SK-N-SH treated with all-trans-retinoic acid at 6 μM for 48 hours (cell line): ENCODE measurements around the gene OLAH.

Experiments
- ATAC-seq: fragments of 200-7000 bp; cut with Tn5 transposase; 3 replicates; pipeline ENCODE4 v1.9.1; 2020; ENCODE audit warnings: mild to moderate bottlenecking, moderate library complexity
- ARNTL ChIP-seq: fragments of 450-650 bp; formaldehyde crosslinking; IDR thresholded peaks from 2 replicates; pipeline ENCODE4 v1.5.0; 2020; ENCODE audit warnings: low read depth, mild to moderate bottlenecking, moderate library complexity, borderline replicate concordance
- BACH2 ChIP-seq: fragments of 250-450 bp; sonication (Bioruptor Pico); IDR thresholded peaks from 2 replicates; pipeline ENCODE4 v1.9.0; 2021; ENCODE audit warnings: mild to moderate bottlenecking, borderline replicate concordance
- CREB5 ChIP-seq: fragments of 250-450 bp; sonication (Bioruptor Pico); IDR thresholded peaks from 2 replicates; pipeline ENCODE4 v1.5.1; 2020; ENCODE audit warnings: low read depth, mild to moderate bottlenecking, moderate library complexity
- CSDC2 ChIP-seq: fragments of 250-450 bp; sonication (Bioruptor Pico); IDR thresholded peaks from 2 replicates; pipeline ENCODE4 v1.5.0; 2020; ENCODE audit warnings: mild to moderate bottlenecking, moderate library complexity
- ESRRG ChIP-seq: fragments of 250-450 bp; sonication (Bioruptor Pico); IDR thresholded peaks from 2 replicates; pipeline ENCODE4 v1.6.1; 2021; ENCODE audit warnings: mild to moderate bottlenecking
- GLIS3 ChIP-seq: fragments of 250-450 bp; sonication (Bioruptor Pico); IDR thresholded peaks from 2 replicates; pipeline ENCODE4 v1.5.0; 2020; ENCODE audit warnings: mild to moderate bottlenecking, moderate library complexity
- ISL1 ChIP-seq: fragments of 250-450 bp; sonication (Bioruptor Pico); IDR thresholded peaks from 2 replicates; pipeline ENCODE4 v2.1.2; 2022; ENCODE audit warnings: mild to moderate bottlenecking, moderate library complexity
- OSR1 ChIP-seq: fragments of 250-450 bp; sonication (Bioruptor Pico); IDR thresholded peaks from 2 replicates; pipeline ENCODE4 v1.8.0; 2022; ENCODE audit warnings: moderate library complexity, mild to moderate bottlenecking, inconsistent platforms
- PATZ1 ChIP-seq: fragments of 250-450 bp; sonication (Bioruptor Pico); IDR thresholded peaks from 2 replicates; pipeline ENCODE4 v1.8.0; 2020; ENCODE audit warnings: mild to moderate bottlenecking, moderate library complexity, borderline replicate concordance
- POU6F1 ChIP-seq: fragments of 250-450 bp; sonication (Bioruptor Pico); IDR thresholded peaks from 2 replicates; pipeline ENCODE4 v1.8.0; 2021; ENCODE audit warnings: low read depth, mild to moderate bottlenecking, moderate library complexity, borderline replicate concordance
- PPARA ChIP-seq: fragments of 250-450 bp; sonication (Bioruptor Pico); IDR thresholded peaks from 2 replicates; pipeline ENCODE4 v1.5.0; 2020; ENCODE audit warnings: mild to moderate bottlenecking, borderline replicate concordance
- RARB ChIP-seq: fragments of 250-450 bp; sonication (Bioruptor Pico); IDR thresholded peaks from 2 replicates; pipeline ENCODE4 v1.8.0; 2021; ENCODE audit warnings: mild to moderate bottlenecking, moderate library complexity
- SNAI2 ChIP-seq: fragments of 250-450 bp; sonication (Bioruptor Pico); IDR thresholded peaks from 2 replicates; pipeline ENCODE4 v1.5.0; 2020; ENCODE audit warnings: mild to moderate bottlenecking, moderate library complexity
- TCF4 ChIP-seq: fragments of 250-450 bp; sonication (Bioruptor Pico); IDR thresholded peaks from 2 replicates; pipeline ENCODE4 v1.8.0; 2021; ENCODE audit warnings: mild to moderate bottlenecking, moderate library complexity, borderline replicate concordance
- TSHZ2 ChIP-seq: fragments of 250-450 bp; sonication (Bioruptor Pico); IDR thresholded peaks from 2 replicates; pipeline ENCODE4 v1.5.0; 2020; ENCODE audit warnings: mild to moderate bottlenecking, moderate library complexity
- ZC3H10 ChIP-seq: fragments of 250-450 bp; sonication (Bioruptor Pico); IDR thresholded peaks from 2 replicates; pipeline ENCODE4 v1.5.1; 2021; ENCODE audit warnings: mild to moderate bottlenecking, moderate library complexity
- ZFP3 ChIP-seq: fragments of 250-450 bp; sonication (Bioruptor Pico); IDR thresholded peaks from 2 replicates; pipeline ENCODE4 v1.5.0; 2020; ENCODE audit warnings: mild to moderate bottlenecking, moderate library complexity
- ZFP30 ChIP-seq: fragments of 450-650 bp; formaldehyde crosslinking; IDR thresholded peaks from 2 replicates; pipeline ENCODE4 v1.5.0; 2022; ENCODE audit warnings: mild to moderate bottlenecking, moderate library complexity
- ZNF565 ChIP-seq: fragments of 450-650 bp; formaldehyde crosslinking; conservative IDR thresholded peaks from 2 replicates; pipeline ENCODE4 v1.5.0; 2020; ENCODE audit warnings: low read depth, mild to moderate bottlenecking, moderate library complexity
- ZNF70 ChIP-seq: fragments of 450-650 bp; formaldehyde crosslinking; IDR thresholded peaks from 2 replicates; pipeline ENCODE4 v1.5.0; 2020; ENCODE audit warnings: mild to moderate bottlenecking, moderate library complexity
- ZNF8 ChIP-seq: fragments of 450-650 bp; formaldehyde crosslinking; IDR thresholded peaks from 2 replicates; pipeline ENCODE4 v1.5.0; 2020; ENCODE audit warnings: mild to moderate bottlenecking, moderate library complexity

The OLAH gene

GRCh38 chr10:15088428-15089261 is 44.9 kb downstream of the OLAH start, which contains the start of gene ACBD7:
Gene ACBD7, minus strand, starts transcription at chr10:15088776. Its CDS starts 48 bp downstream, at chr10:15088728.
- TF ChIP-seq ZFP3 (CRISPR knock-in tag): no peak
- peak; percentile 99 for ATAC-seq

- no peak for ATAC-seq
- TF ChIP-seq TCF4 (CRISPR knock-in tag) (no peak), ZFP30 (CRISPR knock-in tag) (no peak), BACH2 (CRISPR knock-in tag) (no peak), RARB (CRISPR knock-in tag) (no peak), PPARA (CRISPR knock-in tag) (no peak), CREB5 (CRISPR knock-in tag) (no peak)
- TF ChIP-seq, all 23 proteins: peak for 0
Observed at GRCh38 chr10:15091418-15091817, 47.7 kb downstream of the OLAH start.

- no peak for ATAC-seq
Observed at GRCh38 chr10:15092855-15093408, 49.2 kb downstream of the OLAH start.

GRCh38 chr10:15096661-15097010 is 52.9 kb downstream of the OLAH start:
- ATAC-seq: peak; percentile 45
- no peak for TF ChIP-seq CSDC2 (CRISPR knock-in tag)
- no peak for TF ChIP-seq ZNF8
- TF ChIP-seq CREB5 (CRISPR knock-in tag): no peak
- TF ChIP-seq TSHZ2 (CRISPR knock-in tag): no peak
- TF ChIP-seq ESRRG (CRISPR knock-in tag): no peak
- no peak for TF ChIP-seq PATZ1 (CRISPR knock-in tag)
- TF ChIP-seq BACH2 (CRISPR knock-in tag): no peak
- no peak for TF ChIP-seq TCF4 (CRISPR knock-in tag)
- no peak for TF ChIP-seq GLIS3 (CRISPR knock-in tag)
- TF ChIP-seq ARNTL: no peak
- TF ChIP-seq PPARA (CRISPR knock-in tag): no peak
- no peak for TF ChIP-seq SNAI2 (CRISPR knock-in tag)
- TF ChIP-seq POU6F1 (CRISPR knock-in tag): no peak
- TF ChIP-seq RARB (CRISPR knock-in tag): no peak
- no peak for TF ChIP-seq ZC3H10 (CRISPR knock-in tag)

More at GRCh38 chr10:15092855-15093408, 49.2 kb downstream of the OLAH start:
- TF ChIP-seq ZFP3 (CRISPR knock-in tag) (no peak), RARB (CRISPR knock-in tag) (no peak), ISL1 (no peak), OSR1 (CRISPR knock-in tag) (no peak), ARNTL (no peak), ZNF565 (CRISPR knock-in tag) (no peak), ESRRG (CRISPR knock-in tag) (no peak), BACH2 (CRISPR knock-in tag) (no peak), ZC3H10 (CRISPR knock-in tag) (no peak), ZNF70 (no peak), GLIS3 (CRISPR knock-in tag) (no peak), PATZ1 (CRISPR knock-in tag) (no peak), TCF4 (CRISPR knock-in tag) (no peak), ZFP30 (CRISPR knock-in tag) (no peak)
